ENCODE measurements around the gene HIF1A. TPM values are rescaled to one million over a fixed set of nuclear protein-coding genes. Genes with fewer than 3 reads are reported as not detected.

HIF1A gene
- total and polyA plus RNA-seq, 2 of the 8 experiments (the other 6 are each of a cell fraction or from before 2014, with no cell fraction given) = 54.8 to 175 TPM

- Histone ChIP-seq H3K27me3 (replicated peaks in 1 of 4; ENCODE audit: control insufficient read depth in 3 of 4, extremely low read depth in 1 of 4, insufficient read depth in 3 of 4, low read length in 3 of 4) (no peaks in the 10 kb centered on the region), H2AFZ (ENCODE audit: low read length) (peak overlapping the region; percentile 77; the same call in 1 of the 2 replicates), H3K79me2 (ENCODE audit: control insufficient read depth in 1 of 2, insufficient read depth in 2 of 2, low read length in 2 of 2) (no peaks in the 10 kb centered on the region), H3K79me1 (ENCODE audit: low read depth, low read length) (no peaks in the 10 kb centered on the region), H2BK120ac (replicated peaks; ENCODE audit: low read depth, low read length) (no peak overlapping the region), H3K23me2 (ENCODE audit: low read depth, low read length) (no peaks in the 10 kb centered on the region), H3K23ac (ENCODE audit: insufficient read length) (no peak overlapping the region), H3K4me3 (ENCODE audit: extremely low read depth in 1 of 4, insufficient read depth in 2 of 4, low read depth in 3 of 4, low read length in 4 of 4) (no peak overlapping the region), H4K91ac (replicated peaks; ENCODE audit: insufficient read length, low read length) (peak overlapping the region; percentile 13), H3K9me3 (ENCODE audit: insufficient read depth in 2 of 2, low read depth in 1 of 2, low read length in 1 of 2) (no peaks in the 10 kb centered on the region), H2BK15ac (ENCODE audit: low read length) (no peak overlapping the region), H2BK12ac (ENCODE audit: low read depth, low read length) (no peak overlapping the region), H2BK5ac (ENCODE audit: low read depth, low read length) (0 out of 2 replicates have a peak overlapping the region, but pooled peaks have one; percentile 20), H3K4ac (replicated peaks; ENCODE audit: insufficient read length, low read depth, low read length) (no peak overlapping the region), H3K4me1 (replicated peaks in 1 of 4; ENCODE audit: control insufficient read depth in 3 of 4, insufficient read depth in 4 of 4, low read length in 3 of 4) (peaks cover 2 to 10% (median 6%) of the 10 kb centered on the region in 4 experiments; a peak in 5 of 7 replicates), H3K56ac (replicated peaks; ENCODE audit: insufficient read length, low read depth, low read length) (no peak overlapping the region), H3K14ac (ENCODE audit: insufficient read length) (no peak overlapping the region), H3K18ac (ENCODE audit: extremely low read depth, low read length) (no peak overlapping the region), H2AK5ac (ENCODE audit: low read depth, low read length) (no peak overlapping the region), H4K20me1 (replicated peaks in 1 of 2; ENCODE audit: control insufficient read depth in 1 of 2, insufficient read depth in 2 of 2, low read length in 2 of 2) (no peaks in the 10 kb centered on the region), H3K27ac (ENCODE audit: low read depth, low read length) (0 out of 2 replicates have a peak overlapping the region, but pooled peaks have one; percentile 39), H3K9ac (replicated peaks in 1 of 4; ENCODE audit: extremely low read depth in 1 of 4, low read depth in 3 of 4, low read length in 3 of 4) (peak overlapping the region in 1 of 4 experiments; percentile 26; a peak in 1 of 7 replicates), H3K36me3 (ENCODE audit: control insufficient read depth in 2 of 4, insufficient read depth in 4 of 4, low read length in 3 of 4) (no peaks in the 10 kb centered on the region), H4K8ac (ENCODE audit: extremely low read depth, insufficient read depth, low read length) (no peak overlapping the region), H4K5ac (ENCODE audit: insufficient read length, low read depth, low read length) (no peak overlapping the region), H3K4me2 (ENCODE audit: insufficient read depth in 1 of 2, low read depth in 2 of 2, low read length in 2 of 2) (peak overlapping the region; percentile 4 to 5; a peak in 1 of 4 replicates), H2BK20ac (ENCODE audit: low read length) (peak overlapping the region; percentile 4; the same call in 1 of the 2 replicates)
- 47% methylated on average over 2 of the region's 2 CpGs; no CpG with 5 or more reads in 1 of the 2 experiments for WGBS, 2 experiments (ENCODE audit: extremely low coverage in 1 of 2, insufficient coverage in 1 of 2, insufficient read length in 1 of 2, insufficient replicate concordance in 2 of 2, low coverage in 1 of 2, low lambda C conversion rate in 2 of 2, missing lambda C conversion rate in 1 of 2)
- ChIA-PET POLR2A (ENCODE audit: partially characterized antibody) (interaction anchor here (0.7 to 1.4 kb wide), 5 partner anchors 16 to 70 kb away, joined by 3 to 5 read pairs (median 3); partner anchors contain the start of gene HIF1A), CTCF (ENCODE audit: partially characterized antibody) (interaction anchor here (1.0 to 1.5 kb wide), 3 partner anchors 9 to 71 kb away, joined by 3 to 4 read pairs (median 3); no protein-coding TSS in a partner anchor)
- DNase-seq (ENCODE audit: low read depth in 1 of 2, low spot score in 2 of 2) (peak in 1 of 2 experiments; percentile 38), FAIRE-seq (no peak)
- TF ChIP-seq TAF1 (IDR thresholded peaks at IDR 0.05; ENCODE audit: low read depth, low read length) = peak; percentile 30; the same call in 1 of the 2 replicates
- TF ChIP-seq ASH2L (IDR thresholded peaks at IDR 0.05; ENCODE audit: low read length) = peak; percentile 34
- TF ChIP-seq RNF2 (IDR thresholded peaks at IDR 0.05; ENCODE audit: borderline replicate concordance, low read depth, low read length, missing control alignments, poor library complexity, severe bottlenecking) = no peak
- TF ChIP-seq POLR2A (IDR thresholded peaks at IDR 0.05; ENCODE audit: control extremely low read depth in 1 of 2, low read depth in 2 of 2, low read length in 2 of 2) = peak in 1 of 2 experiments; percentile 33; a peak in 1 of 3 replicates
- TF ChIP-seq CEBPB (IDR thresholded peaks at IDR 0.05; ENCODE audit: low read depth, low read length) = no peak
- TF ChIP-seq TEAD4 (IDR thresholded peaks at IDR 0.05; ENCODE audit: low read depth, low read length) = peak; percentile 64
- TF ChIP-seq SP1 (IDR thresholded peaks at IDR 0.05; ENCODE audit: low read depth, low read length) = 0 out of 2 replicates have a peak, but pooled peaks have one; percentile 56
Observed at GRCh38 chr14:61678975-61679374, 16.3 kb upstream of the HIF1A start.
